GM12873 (cell line): ENCODE measurements around the gene CCDC88B.

Source experiments
- CTCF ChIP-seq: IDR thresholded peaks from 2 replicates; pipeline ENCODE4 v1.5.1; 2012; ENCODE audit warnings: low read depth, mild to moderate bottlenecking, moderate library complexity, low read length, control low read depth; ENCODE audit not compliant: insufficient read depth; ENCODE audit errors: missing control alignments

CCDC88B gene

DNA sequence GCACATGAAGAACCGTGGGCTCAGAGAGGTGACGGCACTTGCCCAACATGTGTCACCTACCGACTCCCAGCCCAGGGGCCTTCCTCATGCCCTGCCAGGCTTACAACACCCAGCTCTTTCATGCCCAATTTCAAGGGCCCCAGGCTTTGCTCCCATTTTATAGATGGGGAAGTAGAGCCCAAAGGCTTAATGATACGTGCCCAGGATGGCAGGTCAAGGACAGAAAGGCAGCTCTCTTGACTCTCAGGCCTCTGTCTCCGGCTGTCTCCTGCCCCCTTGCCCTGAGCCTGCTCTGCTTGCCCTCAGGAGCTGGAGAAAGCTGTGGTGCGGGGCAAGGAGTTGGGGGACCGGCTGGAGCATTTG is 9.0 kb downstream of the CCDC88B start:
- no peak for TF ChIP-seq CTCF

DNA sequence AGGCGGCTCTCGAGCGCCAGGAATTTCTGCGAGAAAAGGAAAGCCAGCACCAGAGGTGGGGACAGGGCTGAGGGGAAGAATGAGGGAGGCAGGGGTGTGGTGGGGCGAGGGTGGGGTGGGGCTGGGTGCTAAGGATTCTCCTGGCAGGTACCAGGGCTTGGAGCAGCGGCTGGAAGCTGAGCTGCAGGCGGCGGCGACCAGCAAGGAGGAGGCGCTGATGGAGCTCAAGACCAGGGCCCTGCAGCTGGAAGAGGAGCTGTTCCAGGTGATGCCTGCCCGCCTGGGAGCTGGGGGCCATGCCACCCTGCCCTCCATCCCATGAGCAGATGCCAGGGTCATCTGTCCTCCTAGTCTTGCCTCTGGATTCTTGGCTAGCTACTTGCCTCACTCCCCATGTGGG is 9.4 kb downstream of the CCDC88B start:
- no peak for TF ChIP-seq CTCF

DNA sequence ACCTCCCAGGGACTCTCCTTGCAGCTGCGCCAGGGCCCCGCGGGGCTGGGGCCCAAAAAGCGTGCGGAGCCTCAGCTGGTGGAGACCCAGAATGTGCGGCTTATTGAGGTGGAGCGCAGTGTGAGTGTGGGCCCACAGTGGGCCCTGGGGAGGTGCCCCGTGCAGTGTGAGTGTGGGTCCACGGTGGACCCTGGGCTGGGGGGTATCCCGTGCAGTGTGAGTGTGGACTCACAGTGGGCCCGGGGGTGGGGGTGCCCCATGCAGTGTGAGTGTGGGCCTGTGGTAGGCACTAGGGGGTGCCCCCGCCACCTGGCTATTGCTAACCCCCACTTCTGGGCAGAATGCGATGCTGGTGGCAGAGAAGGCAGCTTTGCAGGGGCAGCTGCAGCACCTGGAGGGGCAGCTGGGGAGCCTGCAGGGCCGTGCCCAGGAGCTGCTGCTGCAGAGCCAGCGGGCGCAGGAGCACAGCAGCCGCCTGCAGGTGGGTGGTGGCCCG is 11.2 kb downstream of the CCDC88B start:
- TF ChIP-seq CTCF = no peak

GRCh38 chr11:64352099-64352994 is 12.3 kb downstream of the CCDC88B start:
- TF ChIP-seq CTCF = no peak

DNA sequence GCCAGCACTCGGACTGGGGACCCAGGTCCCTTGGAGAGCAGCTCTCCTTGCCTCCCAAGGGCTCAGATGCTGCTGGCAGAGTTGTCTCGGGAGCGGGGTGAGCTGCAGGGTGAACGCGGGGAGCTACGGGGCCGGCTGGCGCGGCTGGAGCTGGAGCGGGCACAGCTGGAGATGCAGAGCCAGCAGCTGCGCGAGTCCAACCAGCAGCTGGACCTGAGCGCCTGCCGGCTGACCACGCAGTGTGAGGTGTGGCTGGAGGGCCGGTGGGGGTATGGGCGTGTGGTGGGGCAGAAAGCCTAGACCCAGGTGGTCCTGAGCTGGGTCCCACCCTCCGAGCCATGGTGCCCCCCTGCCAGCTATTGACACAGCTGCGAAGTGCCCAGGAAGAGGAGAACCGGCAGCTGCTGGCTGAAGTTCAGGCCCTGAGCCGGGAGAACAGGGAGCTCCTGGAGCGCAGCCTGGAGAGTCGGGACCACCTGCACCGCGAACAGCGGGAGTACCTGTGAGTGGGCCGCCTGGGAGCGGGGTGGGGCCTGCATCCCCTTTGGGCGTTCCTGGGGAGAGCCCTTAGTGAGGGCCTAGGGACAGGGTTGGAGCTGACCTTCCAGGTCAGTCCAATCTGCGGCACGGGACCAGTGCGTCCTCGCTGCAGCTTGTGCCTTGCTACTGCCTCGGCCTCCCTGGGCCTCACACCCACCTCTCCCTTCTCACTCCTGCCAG is 13.2 kb downstream of the CCDC88B start:
- TF ChIP-seq CTCF = no peak

- TF ChIP-seq CTCF = no peak
These were observed 13.9 kb downstream of the CCDC88B start for GRCh38 chr11:64353715-64354506.
